Pulmonary artery endothelial cell (primary cell): ENCODE data around the gene MRNIP. TPM values are rescaled to one million over a fixed set of nuclear protein-coding genes. Genes with fewer than 3 reads are reported as not detected.
"Not testable (repeated sequence)": the region's sequence is repeated elsewhere in the genome, so short reads cannot be mapped to it uniquely, and the experiment has no call there.

Experiments
- DNase-seq: peaks from one replicate; pipeline ENCODE4 v3.0.0-alpha.2; 2011; ENCODE audit warnings: low read depth, low spot score
- total RNA-seq: library from RNA; depleted of rRNA; stranded (reverse); fragments of >200 nt; gene quantifications from 2 replicates; pipeline ENCODE4 v1.2.3, GENCODE V29; 2014

MRNIP gene
- total RNA-seq, 1 donor from 2014 or later, result 8.9 TPM

DNA sequence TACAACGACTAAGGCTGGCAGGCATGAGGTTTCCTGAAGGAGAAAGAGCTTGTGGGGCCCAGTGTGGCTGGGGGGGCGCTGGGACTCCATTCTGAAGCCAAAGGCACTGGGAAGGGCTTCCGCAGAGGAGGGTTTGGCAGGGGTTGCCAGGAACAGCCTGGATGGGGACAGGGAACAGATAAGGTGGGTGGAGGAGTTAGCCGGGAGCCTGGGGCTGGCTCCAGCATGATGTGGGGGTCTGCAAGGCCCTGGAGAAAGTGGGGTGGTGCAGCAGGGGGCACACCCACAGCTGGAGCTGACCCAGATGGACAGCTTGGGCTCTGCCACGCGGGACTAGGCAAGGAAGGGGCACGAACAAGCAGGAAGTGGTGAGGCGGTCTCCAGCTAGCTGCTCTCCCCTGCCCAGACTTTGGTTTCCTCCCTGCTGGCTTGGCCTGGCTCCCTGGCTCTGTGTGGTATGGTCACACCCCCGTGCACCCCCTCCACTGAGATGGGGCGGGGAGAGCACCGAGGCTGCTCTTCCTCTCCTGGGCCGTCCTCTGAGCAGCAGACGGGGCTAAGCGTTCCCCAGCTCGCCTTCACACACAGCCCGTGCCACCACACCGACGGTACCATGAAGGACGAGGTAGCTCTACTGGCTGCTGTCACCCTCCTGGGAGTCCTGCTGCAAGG, 65.0 kb downstream of the MRNIP start, which contains the start of gene LTC4S:
LTC4S (plus strand) TSS at position 519 of the 672 bp plus-strand sequence; CDS start at position 614, 95 bp downstream.
- DNase-seq, result no peak

DNA sequence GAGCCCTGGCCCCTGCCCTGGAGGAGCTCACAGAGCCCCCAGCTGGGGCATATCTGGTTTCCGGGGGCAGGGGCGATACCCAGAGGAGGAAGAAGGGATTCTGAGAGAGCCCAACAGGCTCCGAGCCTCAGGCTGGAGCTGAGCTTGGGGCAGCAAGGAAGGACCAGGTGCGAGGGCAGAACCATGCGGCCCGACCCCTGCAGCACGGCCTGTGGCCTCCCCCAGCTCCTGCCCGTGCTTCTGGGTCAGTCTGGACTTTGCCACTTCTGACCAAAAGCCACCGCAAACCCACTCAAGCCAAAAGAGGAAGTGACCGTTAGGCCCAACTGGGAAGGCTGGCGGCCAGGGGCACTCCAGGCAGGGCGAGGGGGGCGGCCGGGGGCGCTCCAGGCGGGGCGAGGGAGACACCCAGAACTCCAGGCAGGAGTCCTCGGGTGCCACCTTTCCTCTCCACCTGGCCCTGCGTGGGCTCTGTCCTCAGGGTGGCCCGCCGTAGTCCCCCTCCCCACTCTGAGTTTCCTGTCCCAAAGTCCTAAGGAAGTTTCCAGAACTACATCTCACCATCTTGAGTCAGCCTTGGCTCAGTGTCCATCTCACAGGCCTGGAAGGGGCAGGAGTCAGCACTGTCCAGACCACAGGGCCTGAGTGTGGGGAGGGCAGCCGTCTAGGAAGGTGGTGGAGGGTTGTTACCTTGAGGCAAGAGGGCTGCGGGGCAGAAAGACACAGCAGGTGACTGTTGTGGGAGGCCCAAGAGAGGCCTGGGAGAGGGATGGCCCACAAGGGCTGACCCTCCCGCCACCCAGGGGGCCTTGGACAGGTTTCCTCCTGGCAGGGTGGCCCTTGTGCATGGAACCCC, 65.8 kb downstream of the MRNIP start:
- no peak for DNase-seq

DNA sequence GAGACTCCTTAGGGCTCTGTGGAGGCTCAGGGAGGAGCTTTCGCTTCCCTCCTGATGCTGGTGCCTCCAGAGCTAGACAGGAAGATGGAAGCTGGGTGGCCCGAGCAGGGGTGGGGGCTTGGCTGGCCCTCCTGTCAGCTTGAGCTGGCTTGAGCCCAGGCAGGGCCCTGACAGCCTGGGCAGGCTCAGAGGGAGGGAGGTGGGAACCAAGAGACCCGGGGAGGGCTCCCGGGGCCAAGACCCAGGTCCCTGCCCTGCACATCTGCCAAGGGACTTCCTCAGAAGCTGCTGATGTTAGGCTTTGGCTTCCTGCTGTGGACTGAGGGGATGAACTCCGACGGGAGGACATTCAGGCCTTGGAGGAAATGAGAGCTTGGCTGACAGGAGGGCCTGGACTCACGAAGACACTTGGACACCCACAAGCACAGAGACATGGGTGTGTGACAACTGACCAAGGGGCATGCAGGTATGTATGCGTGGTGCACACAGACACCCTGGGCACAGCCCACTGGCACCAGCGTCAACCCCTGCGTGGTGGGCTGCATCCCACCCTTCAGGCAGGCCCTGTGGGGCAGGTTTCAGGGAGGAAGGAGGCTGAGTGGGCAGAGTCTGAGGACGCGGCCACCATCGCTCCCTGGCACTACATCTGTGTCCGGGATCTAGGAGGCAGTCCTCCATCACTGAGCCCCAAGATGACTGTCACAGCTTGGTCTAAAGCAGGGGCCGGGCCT, 66.6 kb downstream of the MRNIP start:
- DNase-seq, result no peak

DNA sequence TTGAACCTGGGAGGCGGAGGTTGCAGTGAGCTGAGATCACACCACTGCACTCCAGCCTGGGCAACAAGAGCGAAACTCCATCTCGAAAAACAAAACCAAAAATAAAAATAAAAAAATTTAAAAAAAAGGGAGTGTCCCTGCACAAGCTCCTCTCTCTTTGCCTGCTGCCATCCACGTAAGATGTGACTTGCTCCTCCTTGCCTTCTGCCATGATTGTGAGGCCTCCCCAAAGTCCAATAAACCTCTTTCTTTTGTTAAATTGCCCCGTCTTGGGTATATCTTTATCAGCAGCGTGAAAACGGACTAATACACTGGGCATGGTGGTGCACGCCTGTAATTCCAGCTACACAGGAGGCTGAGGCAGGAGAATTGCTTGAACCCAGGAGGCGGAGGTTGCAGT, 69.3 kb downstream of the MRNIP start:
- DNase-seq, result not testable (repeated sequence)

DNA sequence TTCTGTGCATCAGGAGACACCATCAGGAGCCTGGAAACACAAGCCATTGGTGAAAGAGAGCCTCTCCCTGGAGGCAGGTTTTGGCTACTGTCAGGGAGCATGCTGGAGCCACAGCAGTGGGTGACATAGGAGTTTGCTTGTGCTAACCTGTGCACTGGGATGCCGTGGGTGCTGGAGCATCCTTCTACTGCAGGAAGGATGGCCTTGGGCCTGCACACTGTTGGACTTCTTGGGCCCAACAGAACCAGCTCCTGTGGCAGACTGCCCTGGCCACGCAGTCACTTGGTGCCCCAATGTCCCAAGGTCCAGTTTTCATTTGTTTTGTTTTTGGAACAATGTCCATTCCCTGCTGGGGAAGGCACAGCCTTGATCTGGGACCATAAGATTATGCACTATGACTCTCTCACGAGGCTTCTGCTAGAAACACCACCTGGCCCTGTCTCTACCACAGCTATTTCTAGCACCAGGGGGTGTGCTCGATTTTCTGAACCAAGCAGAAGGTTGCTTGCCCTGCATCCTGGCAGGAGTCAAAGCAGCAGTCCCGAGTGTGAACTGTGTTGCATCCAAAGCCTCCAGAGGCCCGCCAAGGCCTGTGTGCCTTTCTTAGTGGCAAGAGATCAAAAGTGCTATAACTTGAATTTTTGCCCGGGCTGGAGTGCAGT, 70.3 kb downstream of the MRNIP start:
- no peak for DNase-seq

Other genes starting within 250 kb of the MRNIP start
- 648 and 1,151 TPM in 2 replicates for gene HNRNPH1, start 235.1 kb downstream of the MRNIP start, total RNA-seq
- gene CBY3, start 177.8 kb downstream of the MRNIP start, total RNA-seq, result 0.26 TPM in 1 of 2 replicates, not detected in the other
- gene CANX, start 159.8 kb downstream of the MRNIP start, total RNA-seq, result 633 and 1,197 TPM in 2 replicates
- gene MAML1, start 126.0 kb downstream of the MRNIP start, total RNA-seq, result 7.3 and 8.0 TPM in 2 replicates
- 0.46 and 0.66 TPM in 2 replicates for gene LTC4S, start 64.8 kb downstream of the MRNIP start, total RNA-seq
- 138 and 185 TPM in 2 replicates for gene MGAT4B, start 52.0 kb downstream of the MRNIP start, total RNA-seq
- gene SQSTM1, start 37.9 kb downstream of the MRNIP start, total RNA-seq, result 447 and 758 TPM in 2 replicates
- 44.0 and 44.3 TPM in 2 replicates for gene TBC1D9B, start 49.1 kb upstream of the MRNIP start, total RNA-seq
- gene RNF130, start 212.9 kb upstream of the MRNIP start, total RNA-seq, result 27.6 and 28.1 TPM in 2 replicates